Esophagus squamous epithelium (tissue), 5 donors: ENCODE results near the gene ACOT11. TPM values are rescaled to one million over a fixed set of nuclear protein-coding genes. Genes with fewer than 3 reads are reported as not detected.

Source experiments
- DNase-seq: peaks from one replicate; lab custom pipeline; 2025; lab: John Stamatoyannopoulos, UW
- H3K27ac ChIP-seq, 4 donors: fragments of 200-600 bp; sonication (generic); one replicate each; pipeline ENCODE4 v1.5.1; 2016 to 2019; ENCODE audit warnings: mild to moderate bottlenecking in 1 of 4
- H3K27me3 ChIP-seq, 4 donors: fragments of 200-600 bp; sonication (generic); 1 replicate in 3 of 4; 2 replicates in 1 of 4; pipeline versions ENCODE4 v1.5.1 to v1.6.0; 2017 to 2021; ENCODE audit warnings: antibody characterized with exemption in 1 of 4
- H3K36me3 ChIP-seq, 3 donors: fragments of 200-600 bp; sonication (generic); one replicate each; pipeline ENCODE4 v1.5.1; 2016 to 2019
- H3K4me1 ChIP-seq, 3 donors: fragments of 200-600 bp; sonication (generic); one replicate each; pipeline ENCODE4 v1.5.1; 2017 to 2019
- H3K4me3 ChIP-seq, 4 donors: fragments of 200-600 bp; sonication (generic); 1 replicate in 3 of 4; 2 replicates in 1 of 4; pipeline ENCODE4 v1.5.1; 2016 to 2019; ENCODE audit warnings: mild to moderate bottlenecking in 2 of 4, moderate library complexity in 1 of 4
- H3K9me3 ChIP-seq, 3 donors: fragments of 200-600 bp; sonication (generic); one replicate each; pipeline ENCODE4 v1.5.1; 2016 to 2019
- POLR2A ChIP-seq, 4 donors: fragments of 450-650 bp; IDR thresholded peaks; one replicate each; pipeline ENCODE4 v1.6.1; 2017; ENCODE audit warnings: antibody characterized with exemption in 4 of 4, mild to moderate bottlenecking in 4 of 4, moderate library complexity in 3 of 4
- WGBS, 2 donors: methylation state at CpG; one replicate each; pipeline ENCODE4 v1.1.5; 2018; 5-methylcytosine and 5-hydroxymethylcytosine counted together
- intact Hi-C: fragments of 100-400 bp; cut with DNase I; formaldehyde crosslinking; loops from one replicate; pipeline ENCODE4 v1.15.0; 2022
- total RNA-seq, 4 donors: library from RNA; depleted of rRNA; stranded (reverse); fragments of >200 nt; gene quantifications; one replicate each; pipeline ENCODE4 v1.1.0, GENCODE V29; 2016
- TF ChIP-seq, protein P1 (sequence below), 6 experiments: fragments of 450-650 bp in 4 of 6; fragments of 200-600 bp in 2 of 6; sonication (generic) in 2 of 6; IDR thresholded peaks; one replicate each; pipeline ENCODE4 v1.5.1; 2016 to 2019; ENCODE audit warnings: antibody characterized with exemption in 6 of 6, mild to moderate bottlenecking in 4 of 6, moderate library complexity in 4 of 6
- donor health status: DM: yes; HTN: yes; CAD: no.

ACOT11 gene
- total RNA-seq, 4 donors from 2014 or later: 10.1 to 33.9 (median 20.3) TPM

DNA sequence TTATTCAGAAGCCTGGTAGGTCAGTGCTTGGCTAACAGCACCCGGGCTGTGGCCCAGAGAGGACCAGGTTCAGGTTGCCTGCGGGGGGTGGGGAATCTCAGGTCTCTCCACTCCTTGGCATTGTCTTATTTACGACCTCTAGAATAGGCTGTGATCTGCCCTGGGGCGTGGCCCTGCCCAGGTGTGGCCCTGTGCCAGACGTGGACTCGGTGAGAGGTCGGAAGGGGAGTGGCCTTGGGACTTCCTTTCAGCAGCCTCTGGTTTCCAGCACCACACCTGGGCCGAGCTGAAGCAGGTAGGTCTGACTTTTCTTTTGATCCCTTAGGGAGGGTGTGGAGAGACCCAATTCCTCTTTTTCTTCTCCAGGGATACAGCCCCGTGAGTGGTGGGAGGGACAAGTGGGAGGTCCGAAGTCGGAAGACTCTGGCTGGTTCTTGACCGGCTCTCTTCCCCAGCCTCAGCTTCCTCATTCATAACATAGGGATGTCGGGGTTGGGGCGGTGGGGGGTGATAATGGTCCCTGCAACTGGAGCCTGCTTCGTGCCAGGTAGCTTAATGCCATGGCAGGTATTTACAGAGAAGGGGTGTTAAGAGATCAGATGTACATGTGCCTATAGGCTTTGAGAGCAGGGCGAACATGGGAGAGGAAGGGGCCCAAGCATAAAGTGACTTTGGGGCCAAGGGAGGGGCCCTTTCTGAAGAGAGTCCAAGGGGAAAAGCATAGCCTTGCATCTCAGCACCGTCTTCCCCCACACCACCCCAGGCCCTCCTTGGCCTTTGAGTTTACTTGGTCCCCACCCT is 16.5 kb downstream of the ACOT11 start:
- no peak for DNase-seq
- TF ChIP-seq, protein P1, sequence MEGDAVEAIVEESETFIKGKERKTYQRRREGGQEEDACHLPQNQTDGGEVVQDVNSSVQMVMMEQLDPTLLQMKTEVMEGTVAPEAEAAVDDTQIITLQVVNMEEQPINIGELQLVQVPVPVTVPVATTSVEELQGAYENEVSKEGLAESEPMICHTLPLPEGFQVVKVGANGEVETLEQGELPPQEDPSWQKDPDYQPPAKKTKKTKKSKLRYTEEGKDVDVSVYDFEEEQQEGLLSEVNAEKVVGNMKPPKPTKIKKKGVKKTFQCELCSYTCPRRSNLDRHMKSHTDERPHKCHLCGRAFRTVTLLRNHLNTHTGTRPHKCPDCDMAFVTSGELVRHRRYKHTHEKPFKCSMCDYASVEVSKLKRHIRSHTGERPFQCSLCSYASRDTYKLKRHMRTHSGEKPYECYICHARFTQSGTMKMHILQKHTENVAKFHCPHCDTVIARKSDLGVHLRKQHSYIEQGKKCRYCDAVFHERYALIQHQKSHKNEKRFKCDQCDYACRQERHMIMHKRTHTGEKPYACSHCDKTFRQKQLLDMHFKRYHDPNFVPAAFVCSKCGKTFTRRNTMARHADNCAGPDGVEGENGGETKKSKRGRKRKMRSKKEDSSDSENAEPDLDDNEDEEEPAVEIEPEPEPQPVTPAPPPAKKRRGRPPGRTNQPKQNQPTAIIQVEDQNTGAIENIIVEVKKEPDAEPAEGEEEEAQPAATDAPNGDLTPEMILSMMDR (IDR thresholded peaks at IDR 0.05): no peak
- TF ChIP-seq POLR2A (IDR thresholded peaks at IDR 0.05): peak in 1 of 4 donors; percentile 43

DNA sequence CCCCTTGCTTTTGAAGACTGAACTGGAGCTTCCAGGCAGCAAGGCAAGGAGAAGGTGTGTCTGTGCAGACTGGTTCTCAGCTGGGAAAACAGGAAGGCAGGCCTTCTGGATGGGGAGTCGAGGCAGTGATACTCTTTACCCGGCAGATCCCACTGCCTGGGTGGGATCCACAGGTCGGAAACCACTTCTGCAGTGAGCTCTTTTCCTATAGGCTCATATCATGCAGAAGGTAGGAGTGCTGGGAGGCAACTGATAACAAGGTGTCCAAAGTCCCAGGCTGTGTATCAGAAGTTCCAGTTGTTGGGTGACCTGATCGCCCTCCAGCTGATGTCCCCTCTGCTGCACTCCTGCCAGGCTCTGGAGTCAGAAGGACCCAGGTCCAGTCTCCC is 17.1 kb downstream of the ACOT11 start:
- Histone ChIP-seq H3K4me3 (peak overlapping the region; percentile 1 to 37 (median 28)), H3K9me3 (no peaks in the 10 kb centered on the region), H3K4me1 (peaks cover 13 to 49% (median 25%) of the 10 kb centered on the region in 3 donors), H3K36me3 (no peaks in the 10 kb centered on the region), H3K27me3 (no peaks in the 10 kb centered on the region), H3K27ac (peak overlapping the region; percentile 39 to 82 (median 64))
- TF ChIP-seq POLR2A (IDR thresholded peaks at IDR 0.05): no peak
- TF ChIP-seq, protein P1 (IDR thresholded peaks at IDR 0.05): no peak
- DNase-seq: no peak
- intact Hi-C loops: no loop called here
- 80 to 86% methylated on average over 1 to 3 of the region's 4 CpGs for WGBS, 2 donors

More for the DNA sequence above, 16.5 kb downstream of the ACOT11 start:
- 38 to 52% methylated on average over 15 to 17 of the region's 17 CpGs for WGBS, 2 donors
- no peaks in the 10 kb centered on the region for H3K9me3 ChIP-seq
- H3K4me1 ChIP-seq: peaks cover 13 to 45% (median 24%) of the 10 kb centered on the region in 3 donors
- H3K4me3 ChIP-seq: peak overlapping the region; percentile 1 to 37 (median 28)
- H3K27ac ChIP-seq: peak overlapping the region; percentile 39 to 82 (median 64)
- intact Hi-C loops: no loop called here
- H3K36me3 ChIP-seq: no peaks in the 10 kb centered on the region
- H3K27me3 ChIP-seq: no peaks in the 10 kb centered on the region

DNA sequence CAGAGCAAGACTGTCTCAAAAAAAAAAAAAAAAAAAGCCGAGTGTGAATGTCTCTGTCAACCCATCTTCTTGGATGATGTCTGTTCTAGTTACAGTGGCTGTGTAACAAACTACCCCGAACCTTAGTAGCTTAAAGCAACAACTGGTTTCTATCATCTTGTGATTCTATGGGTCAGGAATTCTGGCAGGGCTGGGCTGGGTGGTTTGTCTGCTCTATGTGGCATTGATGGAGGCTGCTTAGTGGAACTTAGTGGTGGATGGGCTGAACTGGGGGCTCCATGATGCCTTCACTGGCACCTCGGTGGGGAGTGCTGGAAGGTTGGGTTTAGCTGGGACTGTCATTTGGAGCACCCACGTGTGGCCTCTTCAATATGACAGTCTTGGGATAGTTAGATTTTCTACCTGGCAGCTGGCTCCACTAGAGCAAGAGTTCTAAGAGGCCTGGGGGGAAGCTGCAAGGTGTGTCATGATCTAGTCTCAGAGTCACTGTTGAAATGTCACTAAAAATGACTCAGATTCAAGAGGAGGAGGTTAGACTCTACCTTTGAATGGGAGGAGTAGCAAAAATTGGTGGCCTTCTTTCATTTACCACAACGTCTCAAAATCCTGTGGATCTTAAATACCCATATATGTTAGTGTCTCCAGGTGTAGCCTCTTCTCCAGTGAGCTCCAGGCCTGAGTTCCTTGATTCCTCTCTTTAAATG is 18.6 kb downstream of the ACOT11 start:
- intact Hi-C loops: no loop called here
- no peaks in the 10 kb centered on the region for H3K9me3 ChIP-seq
- H3K4me1 ChIP-seq: peaks cover 19 to 64% (median 31%) of the 10 kb centered on the region in 3 donors
- no peak overlapping the region for H3K4me3 ChIP-seq
- WGBS, 2 donors: 62 to 71% methylated on average over 4 to 5 of the region's 5 CpGs
- DNase-seq: no peak
- no peaks in the 10 kb centered on the region for H3K36me3 ChIP-seq
- no peaks in the 10 kb centered on the region for H3K27me3 ChIP-seq
- H3K27ac ChIP-seq: no peak overlapping the region
- no peak for TF ChIP-seq POLR2A (IDR thresholded peaks at IDR 0.05)
- TF ChIP-seq, protein P1 (IDR thresholded peaks at IDR 0.05): no peak

DNA sequence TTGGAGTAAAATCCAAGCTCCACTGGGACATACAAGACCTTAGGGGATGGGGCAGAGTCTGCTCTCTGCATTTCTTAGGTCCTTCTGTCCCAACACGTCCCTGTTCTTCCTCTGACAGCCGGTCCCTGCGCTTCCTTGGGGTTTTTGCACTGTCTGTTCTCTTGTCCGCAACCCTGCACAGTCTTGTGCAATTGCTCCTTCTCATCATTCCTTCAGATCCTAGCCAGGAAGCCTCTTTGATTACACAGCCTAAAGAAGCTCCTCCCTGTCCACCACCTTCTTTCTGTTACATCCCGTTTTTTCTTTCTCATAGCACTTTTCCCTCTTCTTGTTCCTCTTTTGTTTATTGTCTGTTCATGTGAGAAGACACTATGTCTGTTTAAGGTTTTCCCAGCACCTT is 19.9 kb downstream of the ACOT11 start:
- Histone ChIP-seq H3K9me3 (no peaks in the 10 kb centered on the region), H3K27me3 (no peaks in the 10 kb centered on the region), H3K4me3 (no peak overlapping the region), H3K27ac (peak overlapping the region; percentile 10 to 58 (median 41)), H3K4me1 (peaks cover 28 to 77% (median 39%) of the 10 kb centered on the region in 3 donors), H3K36me3 (no peaks in the 10 kb centered on the region)
- WGBS, 2 donors: 28 to 45% methylated on average over 5 of the region's 5 CpGs
- intact Hi-C loops: no loop called here
- no peak for TF ChIP-seq POLR2A (IDR thresholded peaks at IDR 0.05)
- TF ChIP-seq, protein P1 (IDR thresholded peaks at IDR 0.05): no peak
- no peak for DNase-seq

DNA sequence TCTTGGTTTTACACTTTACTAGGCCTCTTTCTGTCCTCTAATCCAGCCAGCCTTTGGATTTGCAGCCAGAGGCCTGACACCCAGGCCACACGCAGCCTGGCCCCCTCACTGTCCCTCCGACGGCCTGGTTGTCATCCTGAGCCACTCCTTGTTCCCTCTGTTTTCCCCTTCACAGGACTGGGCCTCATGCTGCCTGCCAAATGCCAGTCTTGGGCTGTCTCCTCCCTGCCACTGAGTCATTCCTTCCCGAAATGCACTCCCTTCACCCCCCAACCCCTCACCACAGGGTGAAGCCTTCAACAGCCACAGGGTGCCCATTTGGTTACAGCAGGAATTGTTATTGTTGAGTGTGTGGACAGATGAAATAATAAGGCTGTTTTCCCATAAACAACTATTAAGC is 21.3 kb downstream of the ACOT11 start:
- WGBS, 2 donors: 27 to 58% methylated on average over 4 of the region's 4 CpGs
- no peak for DNase-seq
- no peaks in the 10 kb centered on the region for H3K36me3 ChIP-seq
- peak overlapping the region in 3 of 4 donors; percentile 1 to 75 (median 65) for H3K27ac ChIP-seq
- no peaks in the 10 kb centered on the region for H3K9me3 ChIP-seq
- H3K4me3 ChIP-seq: no peak overlapping the region
- H3K4me1 ChIP-seq: peaks cover 25 to 76% (median 33%) of the 10 kb centered on the region in 3 donors
- no peak for TF ChIP-seq POLR2A (IDR thresholded peaks at IDR 0.05)
- TF ChIP-seq, protein P1 (IDR thresholded peaks at IDR 0.05): no peak
- H3K27me3 ChIP-seq: no peaks in the 10 kb centered on the region
- intact Hi-C loops: no loop called here
